LNCAP (cell line): ENCODE data around the gene ASTN2.

ENCODE experiments used
- TF ChIP-seq, protein P1 (sequence below): fragments of 450-650 bp; IDR thresholded peaks from 2 replicates; pipeline ENCODE4 v1.5.1; 2017; ENCODE audit warnings: mild to moderate bottlenecking

ASTN2 gene

DNA sequence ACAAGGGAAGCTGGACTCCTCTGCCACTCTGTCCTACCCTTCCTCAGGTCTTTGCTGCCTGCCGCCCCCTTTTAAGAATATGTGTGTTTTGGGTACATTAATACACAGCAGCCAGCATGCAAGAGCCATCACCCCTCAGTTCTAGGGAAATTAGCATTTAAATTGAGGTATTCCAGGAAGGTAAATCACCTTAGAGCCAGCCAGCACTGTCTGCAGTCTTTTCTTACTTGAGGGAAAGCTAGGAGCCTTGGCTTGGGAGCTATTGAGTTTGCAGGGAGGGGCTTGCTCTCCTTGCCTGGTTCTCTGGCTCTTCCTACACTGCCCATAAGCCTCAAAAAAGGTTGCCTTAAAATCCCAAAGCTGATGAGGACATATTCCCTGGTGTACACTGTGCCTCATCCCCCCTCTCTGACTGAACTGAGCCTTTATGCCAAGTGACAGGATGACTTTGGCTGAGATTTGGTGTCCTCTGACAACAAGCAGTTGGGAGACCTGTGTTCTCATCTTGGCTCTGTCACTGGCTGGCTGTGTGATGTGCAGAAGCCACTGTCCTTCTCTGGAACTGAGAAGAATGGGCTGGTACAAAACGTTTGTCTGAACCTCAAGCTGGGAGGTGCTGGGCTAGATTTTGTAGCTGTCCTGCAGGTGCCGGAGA lies 673.6 kb downstream of the ASTN2 start:
- TF ChIP-seq, protein P1, sequence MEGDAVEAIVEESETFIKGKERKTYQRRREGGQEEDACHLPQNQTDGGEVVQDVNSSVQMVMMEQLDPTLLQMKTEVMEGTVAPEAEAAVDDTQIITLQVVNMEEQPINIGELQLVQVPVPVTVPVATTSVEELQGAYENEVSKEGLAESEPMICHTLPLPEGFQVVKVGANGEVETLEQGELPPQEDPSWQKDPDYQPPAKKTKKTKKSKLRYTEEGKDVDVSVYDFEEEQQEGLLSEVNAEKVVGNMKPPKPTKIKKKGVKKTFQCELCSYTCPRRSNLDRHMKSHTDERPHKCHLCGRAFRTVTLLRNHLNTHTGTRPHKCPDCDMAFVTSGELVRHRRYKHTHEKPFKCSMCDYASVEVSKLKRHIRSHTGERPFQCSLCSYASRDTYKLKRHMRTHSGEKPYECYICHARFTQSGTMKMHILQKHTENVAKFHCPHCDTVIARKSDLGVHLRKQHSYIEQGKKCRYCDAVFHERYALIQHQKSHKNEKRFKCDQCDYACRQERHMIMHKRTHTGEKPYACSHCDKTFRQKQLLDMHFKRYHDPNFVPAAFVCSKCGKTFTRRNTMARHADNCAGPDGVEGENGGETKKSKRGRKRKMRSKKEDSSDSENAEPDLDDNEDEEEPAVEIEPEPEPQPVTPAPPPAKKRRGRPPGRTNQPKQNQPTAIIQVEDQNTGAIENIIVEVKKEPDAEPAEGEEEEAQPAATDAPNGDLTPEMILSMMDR: no peak

DNA sequence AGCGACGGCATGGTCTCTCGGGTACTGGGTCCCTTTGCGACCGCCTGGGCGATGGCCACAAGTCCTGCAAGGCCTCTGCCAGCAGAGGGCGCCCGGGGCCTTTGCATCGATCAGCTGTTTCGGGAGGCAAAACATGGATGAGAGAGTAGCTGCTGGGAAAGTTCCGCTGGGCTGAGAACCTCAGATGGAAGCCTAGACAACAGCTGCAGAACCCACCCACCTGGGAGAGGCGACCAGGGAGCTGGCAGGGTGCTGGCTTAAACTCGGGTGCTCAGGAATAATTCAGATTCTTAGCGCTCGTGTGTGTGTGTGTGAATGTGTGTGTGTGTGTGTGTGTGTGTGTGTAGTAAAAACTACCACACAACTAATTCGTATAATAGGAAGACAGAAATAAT lies 677.7 kb downstream of the ASTN2 start:
- TF ChIP-seq, protein P1: peak; percentile 96

DNA sequence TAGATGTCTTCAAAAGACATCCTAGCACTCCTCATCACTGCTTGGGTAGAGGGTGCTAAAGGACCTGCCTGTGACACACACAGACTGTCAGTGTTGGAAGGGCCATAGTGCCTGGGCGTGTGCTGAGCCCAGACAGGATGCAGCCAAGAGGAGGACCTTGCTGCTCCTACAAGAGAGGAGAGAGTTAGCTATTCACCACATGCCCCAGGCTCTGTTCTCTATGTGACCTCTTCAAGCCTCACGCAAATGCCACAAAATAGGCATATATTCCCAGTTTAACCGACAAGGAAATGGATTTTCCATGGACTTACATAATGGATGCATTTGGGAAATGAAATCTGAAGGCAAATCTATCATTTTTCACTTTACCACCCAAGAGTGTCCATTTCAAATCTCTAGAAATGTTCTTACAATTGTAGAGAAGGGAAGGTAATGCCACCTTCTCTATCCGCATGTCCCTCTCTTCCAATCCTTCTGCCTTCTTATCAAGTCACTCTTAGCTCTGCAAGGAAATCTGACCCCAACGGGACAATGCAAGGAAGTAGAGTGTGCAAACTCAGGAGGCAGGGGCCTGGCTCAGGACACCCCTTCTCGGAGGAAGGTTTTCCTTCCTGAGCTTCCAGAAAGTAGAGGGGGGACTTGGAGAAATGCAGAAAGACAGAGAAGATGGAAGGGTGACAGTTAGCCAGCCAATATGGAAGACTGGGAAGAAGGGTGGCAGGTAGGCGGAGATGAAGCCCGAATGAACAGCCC lies 678.3 kb downstream of the ASTN2 start:
- TF ChIP-seq, protein P1: no peak

DNA sequence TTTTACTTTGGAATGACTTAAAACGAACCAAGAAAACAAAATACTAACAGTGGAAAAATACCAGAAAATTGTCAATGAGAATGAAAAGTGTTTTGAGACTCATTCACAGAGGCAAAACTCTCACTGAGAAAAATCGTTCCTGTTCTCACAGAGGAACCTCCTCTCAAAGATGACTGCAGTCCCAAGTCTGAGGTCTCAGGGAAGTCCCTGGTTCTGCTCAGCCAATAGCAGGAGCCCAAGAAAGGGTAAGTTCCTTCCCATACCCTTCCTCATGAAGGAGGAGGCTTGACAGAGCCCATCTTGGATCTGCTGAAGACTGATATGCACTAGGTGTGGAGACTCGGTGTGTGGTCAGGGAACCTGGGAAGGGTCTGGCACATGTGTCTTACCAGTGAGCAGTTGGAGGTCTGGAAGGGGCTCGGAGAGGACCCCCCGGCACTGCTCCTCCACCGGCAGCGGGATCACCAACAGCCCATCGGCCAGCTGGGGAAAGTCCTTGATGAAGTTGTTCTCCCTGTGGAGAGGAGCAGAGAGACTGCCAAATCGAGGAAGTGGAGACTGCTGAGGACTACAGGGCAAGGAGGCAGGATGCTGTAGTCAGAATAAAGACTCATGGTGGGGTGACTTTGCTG lies 681.7 kb downstream of the ASTN2 start:
- TF ChIP-seq, protein P1: no peak

DNA sequence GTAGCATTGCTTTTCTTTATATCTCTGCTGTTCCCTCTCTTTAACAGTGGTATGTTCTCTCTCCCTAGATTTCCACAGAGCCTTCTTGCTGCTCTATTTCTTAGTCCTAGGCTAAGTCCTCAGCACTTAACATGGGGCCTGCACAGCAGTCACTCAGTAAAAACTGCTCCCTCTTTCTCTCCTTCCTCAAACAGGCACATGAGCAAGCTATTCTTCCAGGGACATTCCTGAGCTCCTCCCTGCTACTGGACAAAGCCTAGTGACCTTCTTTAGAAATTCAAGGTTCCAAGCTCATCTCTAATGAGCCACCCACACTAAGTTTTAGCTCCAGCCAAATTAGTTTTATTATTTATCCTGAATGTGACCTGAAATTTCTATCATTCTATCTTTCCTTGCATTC lies 688.3 kb downstream of the ASTN2 start:
- TF ChIP-seq, protein P1: no peak

DNA sequence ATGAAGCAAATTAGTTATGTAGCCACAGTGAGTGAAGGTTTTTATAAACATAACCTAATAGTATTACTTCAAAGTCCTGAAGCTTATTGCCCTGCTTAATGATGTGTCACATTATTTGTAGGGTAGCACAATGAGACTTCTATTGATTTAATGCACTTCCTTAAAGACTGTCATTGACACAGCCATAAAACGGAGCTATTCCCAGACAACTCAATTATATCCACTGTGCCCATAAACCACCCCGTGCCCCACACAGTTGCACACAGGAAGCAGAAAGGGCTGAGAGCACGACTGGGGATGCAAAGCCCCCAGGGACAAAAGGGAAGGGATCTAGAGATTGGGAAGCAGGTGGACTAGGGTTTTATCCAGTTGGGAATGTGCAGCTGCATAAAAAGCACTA lies 690.7 kb downstream of the ASTN2 start:
- TF ChIP-seq, protein P1: no peak

DNA sequence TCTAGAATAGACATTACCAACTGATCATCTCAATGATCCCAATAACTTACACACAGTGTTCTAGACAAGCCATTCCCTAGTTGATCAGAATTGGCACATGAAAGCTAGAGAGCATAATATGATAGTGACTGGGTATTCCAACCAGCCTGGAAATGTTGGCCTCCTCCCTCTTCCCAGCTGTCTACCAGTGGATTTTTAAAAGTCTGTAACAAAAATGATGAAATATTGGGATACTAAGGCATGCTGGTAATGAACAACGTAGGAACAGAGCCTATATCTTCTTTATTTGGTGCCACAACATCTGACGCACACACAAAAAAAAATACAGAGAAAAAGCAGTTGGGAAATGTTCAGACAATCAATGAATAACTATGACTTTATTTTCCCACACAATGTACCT lies 692.9 kb downstream of the ASTN2 start:
- TF ChIP-seq, protein P1: no peak
